Liver (tissue), 9 donors: ENCODE data around the gene ZNF148. TPM values are rescaled to one million over a fixed set of nuclear protein-coding genes. Genes with fewer than 3 reads are reported as not detected.

ENCODE experiments used
- DNase-seq: peaks from one replicate; pipeline ENCODE4 v3.0.0-alpha.2; 2017; ENCODE audit warnings: low spot score
- H3K27ac ChIP-seq, 2 donors: one replicate each; pipeline ENCODE4 v1.7.0; 2013; ENCODE audit warnings: inconsistent platforms in 2 of 2, low read length in 2 of 2, control low read depth in 1 of 2, low read depth in 1 of 2, mild to moderate bottlenecking in 1 of 2
- H3K27me3 ChIP-seq, 4 donors: one replicate each; pipeline versions ENCODE4 v1.6.1 to v1.7.0; 2013; ENCODE audit warnings: low read length in 3 of 4, inconsistent platforms in 1 of 4, mild to moderate bottlenecking in 1 of 4, moderate library complexity in 1 of 4; ENCODE audit not compliant: control insufficient read depth in 4 of 4, insufficient read depth in 4 of 4
- H3K36me3 ChIP-seq, 4 donors: one replicate each; pipeline versions ENCODE4 v1.6.1 to v1.7.0; 2013; ENCODE audit warnings: low read length in 3 of 4, mild to moderate bottlenecking in 3 of 4, low read depth in 1 of 4, moderate library complexity in 1 of 4; ENCODE audit not compliant: control insufficient read depth in 4 of 4, insufficient read depth in 3 of 4
- H3K4me1 ChIP-seq, 4 donors: one replicate each; pipeline versions ENCODE4 v1.6.1 to v1.7.0; 2013; ENCODE audit warnings: low read length in 3 of 4, mild to moderate bottlenecking in 3 of 4, moderate library complexity in 1 of 4; ENCODE audit not compliant: control insufficient read depth in 4 of 4, insufficient read depth in 4 of 4
- H3K4me3 ChIP-seq, 3 donors: one replicate each; pipeline versions ENCODE4 v1.6.1 to v1.7.0; 2013; ENCODE audit warnings: low read length in 3 of 3, control low read depth in 1 of 3, low read depth in 1 of 3, mild to moderate bottlenecking in 1 of 3
- H3K9ac ChIP-seq, 2 donors: one replicate each; pipeline ENCODE4 v1.7.0; 2013; ENCODE audit warnings: low read length in 2 of 2, mild to moderate bottlenecking in 2 of 2, moderate library complexity in 2 of 2, control low read depth in 1 of 2, low read depth in 1 of 2
- H3K9me3 ChIP-seq, 4 donors: one replicate each; pipeline versions ENCODE4 v1.6.1 to v1.7.0; 2013; ENCODE audit warnings: low read length in 3 of 4; ENCODE audit not compliant: control insufficient read depth in 4 of 4
- ATF3 ChIP-seq: IDR thresholded peaks from 2 replicates; pipeline ENCODE4 v1.6.1; 2016; ENCODE audit warnings: antibody characterized with exemption
- CTCF ChIP-seq: fragments of 150-350 bp; IDR thresholded peaks from 2 replicates; pipeline ENCODE4 v1.5.1; 2017; ENCODE audit warnings: improper control_type of control experiment, low read depth, low read length; ENCODE audit not compliant: missing input control
- EGR1 ChIP-seq, 2 donors: IDR thresholded peaks; 2 replicates each; pipeline ENCODE4 v1.6.1; 2016 to 2018; ENCODE audit warnings: antibody characterized with exemption in 2 of 2, low read depth in 2 of 2
- FOXA2 ChIP-seq: IDR thresholded peaks from 2 replicates; pipeline ENCODE4 v1.6.1; 2016; ENCODE audit warnings: antibody characterized with exemption
- HNF4A ChIP-seq, 2 donors: conservative IDR thresholded peaks; 2 replicates each; pipeline ENCODE4 v1.6.1; 2016; ENCODE audit warnings: antibody characterized with exemption in 2 of 2, mild to moderate bottlenecking in 2 of 2
- HNF4G ChIP-seq: IDR thresholded peaks from 2 replicates; pipeline ENCODE4 v1.6.1; 2016; ENCODE audit warnings: antibody characterized with exemption
- JUND ChIP-seq, 2 donors: IDR thresholded peaks; 2 replicates each; pipeline ENCODE4 v1.6.1; 2016; ENCODE audit warnings: antibody characterized with exemption in 2 of 2
- MAX ChIP-seq: IDR thresholded peaks from 2 replicates; pipeline ENCODE4 v1.6.1; 2016; ENCODE audit warnings: antibody characterized with exemption
- NR2F2 ChIP-seq: IDR thresholded peaks from 2 replicates; pipeline ENCODE4 v1.6.1; 2016; ENCODE audit warnings: antibody characterized with exemption
- RAD21 ChIP-seq, 2 donors: IDR thresholded peaks; 2 replicates each; pipeline ENCODE4 v1.6.1; 2016; ENCODE audit warnings: antibody characterized with exemption in 2 of 2, mild to moderate bottlenecking in 2 of 2
- REST ChIP-seq: IDR thresholded peaks from 2 replicates; pipeline ENCODE4 v1.6.1; 2016; ENCODE audit warnings: antibody characterized with exemption, mild to moderate bottlenecking
- RXRA ChIP-seq, 2 donors: IDR thresholded peaks; 2 replicates each; pipeline ENCODE4 v1.6.1; 2017 to 2018; ENCODE audit warnings: antibody characterized with exemption in 2 of 2, mild to moderate bottlenecking in 1 of 2
- SP1 ChIP-seq: IDR thresholded peaks from 2 replicates; pipeline ENCODE4 v1.6.1; 2018; ENCODE audit warnings: antibody characterized with exemption, mild to moderate bottlenecking
- YY1 ChIP-seq: IDR thresholded peaks from 2 replicates; pipeline ENCODE4 v1.6.1; 2016; ENCODE audit warnings: antibody characterized with exemption, mild to moderate bottlenecking
- ZBTB33 ChIP-seq: IDR thresholded peaks from 2 replicates; pipeline ENCODE4 v1.6.1; 2016; ENCODE audit warnings: antibody characterized with exemption
- WGBS: extraction: QIAGEN DNeasy Blood & Tissue Kit; methylation state at CpG from one replicate; pipeline ENCODE4 v1.1.7; 2013; 5-methylcytosine and 5-hydroxymethylcytosine counted together
- polyA plus RNA-seq, 2 donors: library from polyadenylated mRNA; stranded (reverse) in 1 of 2; unstranded in 1 of 2; fragments of 200-250 nt in 1 of 2; fragments of >200 nt in 1 of 2; fragmentation: Nextera tagmentation in 1 of 2; extraction: Ambion mirVana in 1 of 2; gene quantifications; one replicate each; pipeline versions ENCODE4 v1.2.1 to v1.2.3, GENCODE V29; 2013 to 2015
- total RNA-seq, 2 donors: library from RNA; depleted of rRNA; stranded (reverse); fragments of >200 nt; gene quantifications; one replicate each; pipeline ENCODE4 v1.2.3, GENCODE V29; 2014
- donor health status: healthy.
- donor health status: healthy.
- donor health status: healthy.
- donor health status: healthy.
- donor health status: healthy.

The ZNF148 gene
- total and polyA plus RNA-seq, 4 donors: 4.0 to 20.3 (median 17.1) TPM

GRCh38 chr3:125324341-125324740 lies 50.8 kb downstream of the ZNF148 start:
- Histone ChIP-seq H3K36me3 (peaks cover 0 to 4% (median 2%) of the 10 kb centered on the region in 4 donors), H3K27ac (no peak overlapping the region), H3K9me3 (no peaks in the 10 kb centered on the region), H3K27me3 (no peaks in the 10 kb centered on the region), H3K9ac (no peak overlapping the region), H3K4me1 (no peaks in the 10 kb centered on the region), H3K4me3 (no peak overlapping the region)
- 74% methylated on average over 1 of the region's 1 CpG for WGBS
- DNase-seq: no peak
- TF ChIP-seq REST (no peak), SP1 (no peak), ZBTB33 (no peak), ATF3 (no peak), RAD21 (IDR thresholded peaks at IDR 0.05) (no peak), FOXA2 (no peak)

- TF ChIP-seq MAX: no peak
- TF ChIP-seq HNF4G: no peak
- no peak for TF ChIP-seq ATF3
- WGBS: 98% methylated on average over 2 of the region's 2 CpGs
Observed at GRCh38 chr3:125322917-125323316, 52.2 kb downstream of the ZNF148 start.

GRCh38 chr3:125322166-125322565 lies 53.0 kb downstream of the ZNF148 start:
- Histone ChIP-seq H3K9ac (no peak overlapping the region), H3K27ac (no peak overlapping the region), H3K4me3 (no peak overlapping the region), H3K36me3 (peaks cover 0 to 4% (median 2%) of the 10 kb centered on the region in 4 donors), H3K9me3 (no peaks in the 10 kb centered on the region), H3K4me1 (peaks cover 0 to 6% (median 0%) of the 10 kb centered on the region in 4 donors), H3K27me3 (no peaks in the 10 kb centered on the region)
- WGBS: 94% methylated on average over 6 of the region's 6 CpGs
- no peak for DNase-seq
- TF ChIP-seq FOXA2 (no peak), NR2F2 (no peak), HNF4A (conservative IDR thresholded peaks at IDR 0.05) (no peak), SP1 (no peak), REST (no peak), EGR1 (IDR thresholded peaks at IDR 0.05; ENCODE audit: low read depth in 2 of 2) (no peak), CTCF (no peak), YY1 (no peak), JUND (IDR thresholded peaks at IDR 0.05) (no peak), RXRA (IDR thresholded peaks at IDR 0.05) (no peak), ATF3 (no peak)

More at GRCh38 chr3:125322917-125323316, 52.2 kb downstream of the ZNF148 start:
- H3K9ac ChIP-seq: no peak overlapping the region
- H3K9me3 ChIP-seq: no peaks in the 10 kb centered on the region
- no peak overlapping the region for H3K4me3 ChIP-seq
- H3K4me1 ChIP-seq: peaks cover 0 to 6% (median 0%) of the 10 kb centered on the region in 4 donors
- H3K36me3 ChIP-seq: peaks cover 0 to 4% (median 2%) of the 10 kb centered on the region in 4 donors
- H3K27me3 ChIP-seq: no peaks in the 10 kb centered on the region
- no peak overlapping the region for H3K27ac ChIP-seq
- no peak for DNase-seq
